KBM-7 (cell line): ENCODE measurements around the gene ACRV1.
"Not testable (repeated sequence)": the region's sequence is repeated elsewhere in the genome, so short reads cannot be mapped to it uniquely, and the experiment has no call there.

ENCODE experiments used
- DNase-seq: peaks from one replicate; pipeline ENCODE4 v3.0.0-alpha.2; 2015
- in situ Hi-C: fragments of 300-500 bp; cut with MboI; formaldehyde crosslinking; loops from 2 replicates; pipeline ENCODE4 v1.14.3; 2020; ENCODE audit warnings: low sequenced_read_pairs, low pct_unique_long_range_greater_than_20kb, mixed read lengths

Gene ACRV1

GRCh38 chr11:125680747-125681146, at the start of gene ACRV1:
Gene ACRV1, minus strand, starts transcription at chr11:125680847. Its CDS starts 67 bp downstream, at chr11:125680780.
- in situ Hi-C loops = no loop called here
- DNase-seq = no peak

GRCh38 chr11:125728969-125729368, 48.3 kb upstream of the ACRV1 start:
- no peak for DNase-seq
- in situ Hi-C loops = no loop called here

- in situ Hi-C loops = no loop called here
- DNase-seq = peak; percentile 19
These were observed 43.5 kb upstream of the ACRV1 start for GRCh38 chr11:125724125-125724524.

GRCh38 chr11:125720781-125721180, 40.1 kb upstream of the ACRV1 start:
- in situ Hi-C loops = no loop called here
- DNase-seq = no peak

GRCh38 chr11:125704686-125705085, 24.0 kb upstream of the ACRV1 start:
- in situ Hi-C loops, DNase-seq: not testable (repeated sequence)

GRCh38 chr11:125701858-125702621, 21.4 kb upstream of the ACRV1 start:
- in situ Hi-C loops = no loop called here
- DNase-seq = no peak

- in situ Hi-C loops = no loop called here
- DNase-seq = no peak
These were observed 20.5 kb upstream of the ACRV1 start for GRCh38 chr11:125701018-125701610.

GRCh38 chr11:125694951-125695350, 14.3 kb upstream of the ACRV1 start:
- in situ Hi-C loops = no loop called here

GRCh38 chr11:125692887-125693286, 12.2 kb upstream of the ACRV1 start:
- in situ Hi-C loops = no loop called here

More at GRCh38 chr11:125694951-125695350, 14.3 kb upstream of the ACRV1 start:
- no peak for DNase-seq

GRCh38 chr11:125690006-125690405, 9.4 kb upstream of the ACRV1 start:
- in situ Hi-C loops = no loop called here
- DNase-seq = no peak

More at GRCh38 chr11:125692887-125693286, 12.2 kb upstream of the ACRV1 start:
- DNase-seq = no peak

GRCh38 chr11:125689274-125689859, 8.7 kb upstream of the ACRV1 start:
- DNase-seq = no peak
- in situ Hi-C loops = no loop called here

GRCh38 chr11:125688632-125689031, 8.0 kb upstream of the ACRV1 start:
- in situ Hi-C loops = no loop called here
- DNase-seq = no peak

- DNase-seq = no peak
- in situ Hi-C loops = no loop called here
These were observed 7.4 kb upstream of the ACRV1 start for GRCh38 chr11:125688066-125688465.

GRCh38 chr11:125685228-125685627, 4.6 kb upstream of the ACRV1 start:
- no peak for DNase-seq
- in situ Hi-C loops = no loop called here

- in situ Hi-C loops = no loop called here
- DNase-seq = no peak
These were observed 810 bp downstream of the ACRV1 start for GRCh38 chr11:125679837-125680236.

GRCh38 chr11:125679397-125679796, 1.2 kb downstream of the ACRV1 start:
- DNase-seq = no peak
- in situ Hi-C loops = no loop called here

- DNase-seq = no peak
- in situ Hi-C loops = no loop called here
These were observed 5.5 kb downstream of the ACRV1 start for GRCh38 chr11:125675196-125675595.

GRCh38 chr11:125674210-125674609, 6.4 kb downstream of the ACRV1 start:
- DNase-seq = no peak
- in situ Hi-C loops = no loop called here

- in situ Hi-C loops = no loop called here
- no peak for DNase-seq
These were observed 9.1 kb downstream of the ACRV1 start for GRCh38 chr11:125671561-125671960.

GRCh38 chr11:125670172-125670571, 10.5 kb downstream of the ACRV1 start:
- in situ Hi-C loops = no loop called here
- DNase-seq = no peak
